ENCODE results near the gene TMEM79. TPM values are rescaled to one million over a fixed set of nuclear protein-coding genes. Genes with fewer than 3 reads are reported as not detected.

The TMEM79 gene
- total and polyA plus RNA-seq, 2 experiments from 2014 or later: 0.97 to 1.5 TPM

GRCh38 chr1:156251527-156251926, 32.6 kb upstream of the TMEM79 start:
- TF ChIP-seq REST (IDR thresholded peaks at IDR 0.05; ENCODE audit: unreplicated experiment): no peak
- no peak for TF ChIP-seq CTCF (conservative IDR thresholded peaks at IDR 0.05; ENCODE audit: low read depth in 2 of 2)
- TF ChIP-seq NANOG (IDR thresholded peaks at IDR 0.05; ENCODE audit: borderline replicate concordance): no peak
- TF ChIP-seq ZNF331 (CRISPR knock-in tag; IDR thresholded peaks at IDR 0.05; ENCODE audit: low read depth): no peak
- no peak for TF ChIP-seq JUNB (IDR thresholded peaks at IDR 0.05; ENCODE audit: unreplicated experiment)
- TF ChIP-seq ETS1 (IDR thresholded peaks at IDR 0.05): no peak
- no peak for TF ChIP-seq CREB1 (CRISPR knock-in tag; IDR thresholded peaks at IDR 0.05; ENCODE audit: low read depth)
- Histone ChIP-seq H3K4me1 (ENCODE audit: insufficient read depth) (peaks cover 15% of the 10 kb centered on the region), H3K27me3 (ENCODE audit: insufficient read depth) (no peaks in the 10 kb centered on the region), H3K79me2 (replicated peaks; ENCODE audit: insufficient read depth) (no peaks in the 10 kb centered on the region), H3K27ac (ENCODE audit: low read depth) (no peak overlapping the region), H3K4me3 (no peak overlapping the region), H3K36me3 (ENCODE audit: insufficient read depth) (peaks cover 23% of the 10 kb centered on the region), H3K9me2 (ENCODE audit: insufficient read depth) (no peaks in the 10 kb centered on the region), H3F3A (replicated peaks; ENCODE audit: low read depth) (peaks cover 8% of the 10 kb centered on the region), H4K20me1 (replicated peaks; ENCODE audit: insufficient read depth) (no peaks in the 10 kb centered on the region), H3K4me2 (no peak overlapping the region), H2AFZ (no peak overlapping the region)
- peaks cover 58% of the 10 kb centered on the region for H3K36me3 Mint-ChIP-seq (ENCODE audit: low read depth)
- H3K4me1 Mint-ChIP-seq: peaks cover 17% of the 10 kb centered on the region
- no peak overlapping the region for H3K4me3 Mint-ChIP-seq
- DNase-seq (ENCODE audit: low spot score) (no peak), ATAC-seq (no peak)
- H3K27ac Mint-ChIP-seq: no peak overlapping the region
- no peaks in the 10 kb centered on the region for H3K9me3 Mint-ChIP-seq
- peaks cover 16% of the 10 kb centered on the region for H3K27me3 Mint-ChIP-seq (ENCODE audit: insufficient read depth, low read depth, poor library complexity)

GRCh38 chr1:156253634-156254033, 30.5 kb upstream of the TMEM79 start:
- no peak overlapping the region for H3K27ac Mint-ChIP-seq
- TF ChIP-seq ZNF114 (CRISPR knock-in tag; IDR thresholded peaks at IDR 0.05) (no peak), REST (IDR thresholded peaks at IDR 0.05; ENCODE audit: unreplicated experiment) (no peak), CTCF (conservative IDR thresholded peaks at IDR 0.05; ENCODE audit: low read depth in 2 of 2) (no peak)

More at GRCh38 chr1:156253634-156254033, 30.5 kb upstream of the TMEM79 start:
- Histone ChIP-seq H3K27me3 (ENCODE audit: insufficient read depth) (no peaks in the 10 kb centered on the region), H2AFZ (no peak overlapping the region), H3F3A (replicated peaks; ENCODE audit: low read depth) (no peaks in the 10 kb centered on the region; the same call in 1 of the 2 replicates), H3K27ac (ENCODE audit: low read depth) (no peak overlapping the region), H3K4me1 (ENCODE audit: insufficient read depth) (peaks cover 5% of the 10 kb centered on the region; the same call in 1 of the 2 replicates), H4K20me1 (replicated peaks; ENCODE audit: insufficient read depth) (no peaks in the 10 kb centered on the region), H3K4me3 (no peak overlapping the region), H3K79me2 (replicated peaks; ENCODE audit: insufficient read depth) (no peaks in the 10 kb centered on the region), H3K9me2 (ENCODE audit: insufficient read depth) (no peaks in the 10 kb centered on the region), H3K36me3 (ENCODE audit: insufficient read depth) (peaks cover 36% of the 10 kb centered on the region), H3K4me2 (no peak overlapping the region)
- H3K27me3 Mint-ChIP-seq (ENCODE audit: insufficient read depth, low read depth, poor library complexity): peaks cover 14% of the 10 kb centered on the region
- peaks cover 78% of the 10 kb centered on the region for H3K36me3 Mint-ChIP-seq (ENCODE audit: low read depth)
- H3K4me3 Mint-ChIP-seq: no peak overlapping the region
- H3K9me3 Mint-ChIP-seq: no peaks in the 10 kb centered on the region
- ATAC-seq (no peak), DNase-seq (ENCODE audit: low spot score) (no peak)
- peaks cover 9% of the 10 kb centered on the region; the same call in 2 of the 3 replicates for H3K4me1 Mint-ChIP-seq

All from GM23338 (cell line).